Activated naive CD8-positive, alpha-beta T cell (primary cell): ENCODE measurements around the gene U2SURP.
"Not testable (repeated sequence)": the region's sequence is repeated elsewhere in the genome, so short reads cannot be mapped to it uniquely, and the experiment has no call there.

Source experiments
- H3K27ac Mint-ChIP-seq: one replicate; pipeline ENCODE4 v1.8.0; 2021; ENCODE audit warnings: mixed read lengths
- H3K27me3 Mint-ChIP-seq: one replicate; pipeline ENCODE4 v1.8.0; 2021; ENCODE audit warnings: mixed read lengths
- H3K36me3 Mint-ChIP-seq: one replicate; pipeline ENCODE4 v1.8.0; 2021; ENCODE audit warnings: mixed read lengths
- H3K4me1 Mint-ChIP-seq: one replicate; pipeline ENCODE4 v1.8.0; 2021; ENCODE audit warnings: low read depth, mixed read lengths
- H3K4me3 Mint-ChIP-seq: one replicate; pipeline ENCODE4 v1.8.0; 2021; ENCODE audit warnings: mild to moderate bottlenecking, mixed read lengths
- H3K9me3 Mint-ChIP-seq: one replicate; pipeline ENCODE4 v1.8.0; 2021; ENCODE audit warnings: low read depth, mixed read lengths

U2SURP gene

DNA sequence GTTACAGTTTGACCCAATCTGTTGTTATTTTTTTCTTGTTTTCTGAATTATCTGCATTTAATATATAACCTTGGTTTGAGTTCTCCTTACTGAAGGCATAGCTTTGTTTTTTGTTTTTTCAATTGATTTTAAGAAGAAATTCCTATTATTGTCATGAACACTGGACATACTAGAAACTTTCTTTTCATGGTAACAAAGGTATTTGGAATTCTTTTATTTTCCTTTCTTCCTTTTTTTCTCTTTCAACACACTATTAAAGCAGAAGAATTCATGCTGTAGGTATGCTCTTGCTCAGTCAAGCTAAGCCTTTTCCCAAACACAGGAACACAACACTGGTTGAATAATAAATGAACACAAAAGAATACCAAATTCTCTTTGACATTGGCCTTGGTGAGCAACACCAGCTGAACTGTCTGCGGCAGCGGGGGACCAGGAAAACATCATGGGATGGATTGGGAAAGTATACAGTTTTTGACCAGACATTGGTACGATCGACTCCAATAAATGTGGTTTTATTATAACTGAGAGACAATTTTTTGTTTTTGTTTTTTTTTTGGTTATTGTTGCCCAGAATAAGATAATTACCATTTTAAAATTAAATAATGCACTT is 23.1 kb downstream of the U2SURP start:
- Mint-ChIP-seq H3K9me3 (no peaks in the 10 kb centered on the region), H3K27me3 (no peaks in the 10 kb centered on the region), H3K27ac (no peak overlapping the region), H3K36me3 (peaks cover 23% of the 10 kb centered on the region), H3K4me1 (no peaks in the 10 kb centered on the region), H3K4me3 (no peak overlapping the region)

DNA sequence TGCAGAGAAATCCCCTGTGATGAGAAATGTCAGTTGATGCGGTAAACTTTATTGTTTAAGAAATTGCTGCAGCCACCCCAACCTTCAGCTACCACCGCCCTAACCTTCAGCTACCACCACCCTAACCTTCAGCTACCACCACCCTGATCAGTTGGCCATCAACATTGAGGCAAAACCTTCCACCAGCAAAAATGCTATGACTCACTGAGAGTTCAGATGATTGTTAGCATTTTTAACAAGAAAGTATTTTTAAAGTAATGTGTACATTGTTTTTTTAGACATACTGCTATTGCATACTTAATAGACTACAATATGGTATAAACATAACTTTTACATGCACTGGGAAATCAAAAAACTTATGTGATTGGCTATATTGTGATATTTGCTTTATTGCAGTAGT is 30.0 kb downstream of the U2SURP start:
- Mint-ChIP-seq H3K9me3 (no peaks in the 10 kb centered on the region), H3K27ac (no peak overlapping the region), H3K4me3 (no peak overlapping the region), H3K27me3 (no peaks in the 10 kb centered on the region), H3K36me3 (peaks cover 18% of the 10 kb centered on the region), H3K4me1 (peaks cover 3% of the 10 kb centered on the region)

DNA sequence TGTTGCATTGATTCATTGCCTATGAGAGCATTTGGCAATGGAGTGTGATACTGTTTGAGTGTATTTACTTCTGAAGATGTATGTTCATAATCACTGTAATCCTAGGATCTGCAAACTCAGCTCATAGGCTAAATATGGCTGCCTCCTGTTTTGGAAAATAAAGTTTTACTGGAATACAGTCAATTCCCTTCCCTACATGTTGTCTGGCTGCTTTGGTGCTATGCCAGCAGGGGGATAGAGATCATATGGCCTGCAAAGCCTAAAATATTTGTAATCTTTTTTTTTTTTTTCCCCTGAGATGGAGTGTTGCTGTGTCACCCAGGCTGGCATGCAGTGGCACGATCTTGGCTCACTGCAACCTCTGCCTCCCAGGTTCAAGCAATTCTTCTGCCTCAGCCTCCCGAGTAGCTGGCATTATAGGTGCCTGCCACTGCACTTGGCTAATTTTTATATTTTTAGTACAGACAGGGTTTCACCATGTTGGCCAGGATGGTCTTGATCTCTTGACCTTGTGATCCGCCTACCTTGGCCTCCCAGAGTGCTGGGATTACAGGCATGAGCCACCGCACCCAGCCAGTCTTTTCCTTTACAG is 30.5 kb downstream of the U2SURP start:
- not testable (repeated sequence) for H3K27ac Mint-ChIP-seq, H3K9me3 Mint-ChIP-seq, H3K4me1 Mint-ChIP-seq, H3K4me3 Mint-ChIP-seq, H3K27me3 Mint-ChIP-seq
- peaks cover 17% of the 10 kb centered on the region for H3K36me3 Mint-ChIP-seq

DNA sequence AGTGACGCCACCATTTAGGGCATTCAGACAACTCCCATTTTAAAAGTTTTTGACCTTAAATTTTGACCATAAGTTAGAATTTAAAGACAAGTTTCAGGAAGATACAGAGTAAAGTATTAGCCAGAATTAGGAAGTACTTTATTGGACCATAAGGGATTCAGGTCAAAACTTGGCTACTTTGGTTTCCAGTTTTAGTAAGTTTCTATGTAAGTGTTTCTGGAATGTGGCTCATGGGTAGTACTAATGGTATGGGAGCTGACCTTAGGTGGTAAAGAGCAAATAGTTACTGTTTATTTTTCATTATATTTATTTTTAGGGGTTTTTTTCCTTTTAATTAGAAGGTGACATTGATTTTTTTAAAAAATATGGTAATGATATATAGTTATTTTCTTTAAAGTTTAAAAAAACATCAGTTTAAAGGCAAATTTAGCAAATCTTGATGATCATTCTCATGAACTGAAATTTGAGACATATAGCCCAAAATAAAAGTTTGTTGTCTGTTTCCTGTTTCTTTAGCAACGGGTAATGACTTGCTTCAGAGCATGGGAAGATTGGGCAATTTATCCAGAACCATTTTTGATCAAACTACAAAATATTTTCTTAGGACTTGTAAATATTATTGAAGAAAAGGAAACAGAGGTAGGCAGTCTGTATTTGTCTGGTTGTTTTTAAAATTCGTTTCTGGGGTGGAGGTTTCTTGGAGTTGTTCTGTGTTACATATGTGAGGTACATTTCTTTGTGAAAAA is 34.3 kb downstream of the U2SURP start:
- no peaks in the 10 kb centered on the region for H3K27me3 Mint-ChIP-seq
- peaks cover 8% of the 10 kb centered on the region for H3K4me1 Mint-ChIP-seq
- peaks cover 6% of the 10 kb centered on the region for H3K36me3 Mint-ChIP-seq
- no peaks in the 10 kb centered on the region for H3K9me3 Mint-ChIP-seq
- H3K27ac Mint-ChIP-seq, result no peak overlapping the region
- no peak overlapping the region for H3K4me3 Mint-ChIP-seq

DNA sequence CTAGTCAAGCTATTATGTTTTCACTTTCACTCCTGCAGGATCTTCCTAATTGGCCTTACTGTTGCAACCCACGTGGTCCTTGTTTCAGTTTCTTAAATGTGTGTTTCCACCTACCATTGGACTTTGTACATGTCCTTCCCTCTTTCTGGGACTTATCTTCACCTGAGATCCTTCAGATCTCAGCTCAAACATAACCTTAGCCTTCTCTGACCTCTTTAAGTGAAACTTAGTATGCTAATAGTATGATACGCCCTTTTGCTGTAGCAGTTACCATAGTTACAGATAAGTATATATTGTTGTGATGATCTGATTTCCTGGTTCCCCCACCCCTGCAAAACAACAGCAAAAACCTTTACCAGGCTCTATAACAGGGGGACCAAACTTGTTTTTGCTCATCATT is 35.2 kb downstream of the U2SURP start:
- peaks cover 6% of the 10 kb centered on the region for H3K36me3 Mint-ChIP-seq
- H3K9me3 Mint-ChIP-seq, result no peaks in the 10 kb centered on the region
- peaks cover 8% of the 10 kb centered on the region for H3K4me1 Mint-ChIP-seq
- H3K4me3 Mint-ChIP-seq, result no peak overlapping the region
- H3K27me3 Mint-ChIP-seq, result no peaks in the 10 kb centered on the region
- no peak overlapping the region for H3K27ac Mint-ChIP-seq

DNA sequence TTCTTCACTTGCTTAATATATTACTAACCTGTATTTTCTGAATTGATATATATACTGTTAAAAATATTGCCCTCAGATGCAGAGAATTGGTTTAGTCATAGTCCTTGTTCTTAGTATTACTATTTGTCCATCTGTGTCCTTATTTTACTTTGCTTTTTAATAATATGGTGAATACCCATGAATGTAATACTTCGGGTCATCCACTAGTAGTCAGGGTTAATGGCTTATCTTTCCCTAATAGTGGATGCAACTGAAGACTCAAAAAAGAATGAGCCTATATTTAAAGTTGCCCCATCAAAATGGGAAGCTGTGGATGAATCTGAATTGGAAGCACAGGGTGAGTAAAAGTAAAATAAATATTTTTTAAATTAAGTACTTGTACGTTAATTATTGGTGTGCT is 36.5 kb downstream of the U2SURP start:
- no peak overlapping the region for H3K4me3 Mint-ChIP-seq
- H3K36me3 Mint-ChIP-seq, result peaks cover 4% of the 10 kb centered on the region
- peaks cover 8% of the 10 kb centered on the region for H3K4me1 Mint-ChIP-seq
- H3K27ac Mint-ChIP-seq, result no peak overlapping the region
- H3K9me3 Mint-ChIP-seq, result no peaks in the 10 kb centered on the region
- no peaks in the 10 kb centered on the region for H3K27me3 Mint-ChIP-seq

DNA sequence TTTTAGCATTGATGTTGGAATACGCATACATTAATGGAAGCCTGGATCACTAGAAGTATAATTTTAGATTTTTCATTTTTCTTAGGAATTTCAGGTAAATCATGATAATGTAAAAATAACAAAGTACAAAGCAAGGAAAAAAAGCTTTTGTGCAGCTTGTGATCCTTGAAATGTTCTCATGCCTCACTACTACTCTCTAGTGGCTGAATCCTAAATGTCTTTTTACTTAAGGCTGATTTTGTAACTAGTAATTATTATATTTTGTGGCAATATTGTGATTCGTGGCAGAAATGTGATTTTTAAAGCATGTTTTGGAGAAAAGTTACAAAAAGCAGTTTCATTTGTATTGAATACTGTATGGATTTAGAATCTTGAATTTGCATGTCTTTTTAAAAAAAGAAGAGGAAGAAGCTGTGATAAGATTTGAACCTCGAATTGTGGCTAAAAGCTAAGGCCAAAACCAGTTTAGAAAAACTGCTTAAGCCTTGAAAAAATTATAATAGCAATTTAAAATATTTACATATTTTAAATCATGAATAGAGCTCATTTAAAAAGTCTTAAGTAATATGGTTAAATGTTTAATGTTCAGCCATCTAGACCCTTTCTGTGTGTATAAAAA is 39.0 kb downstream of the U2SURP start:
- Mint-ChIP-seq H3K9me3 (no peaks in the 10 kb centered on the region), H3K36me3 (peaks cover 4% of the 10 kb centered on the region), H3K27me3 (no peaks in the 10 kb centered on the region), H3K4me1 (peaks cover 8% of the 10 kb centered on the region), H3K27ac (no peak overlapping the region), H3K4me3 (no peak overlapping the region)

DNA sequence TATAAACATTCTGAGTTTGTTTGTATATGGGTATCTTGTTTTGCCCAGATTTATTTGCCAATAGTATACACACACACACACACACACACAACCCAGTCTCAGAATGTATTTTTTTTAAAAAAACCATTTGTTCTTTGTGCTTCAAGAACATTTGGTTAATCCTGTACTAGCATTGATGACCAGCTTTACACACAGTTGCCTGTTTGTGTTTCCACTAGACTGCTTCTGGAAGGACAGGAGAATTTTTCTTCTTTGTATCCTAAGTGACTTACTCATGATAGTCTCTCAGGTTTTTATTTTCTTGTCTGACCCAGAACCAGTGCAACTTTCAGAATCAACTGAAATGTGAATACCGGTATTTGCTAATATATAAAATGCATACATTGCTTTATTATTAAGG is 40.5 kb downstream of the U2SURP start:
- Mint-ChIP-seq H3K27me3 (no peaks in the 10 kb centered on the region), H3K9me3 (no peaks in the 10 kb centered on the region), H3K36me3 (peaks cover 7% of the 10 kb centered on the region), H3K27ac (no peak overlapping the region), H3K4me3 (no peak overlapping the region), H3K4me1 (peaks cover 2% of the 10 kb centered on the region)

DNA sequence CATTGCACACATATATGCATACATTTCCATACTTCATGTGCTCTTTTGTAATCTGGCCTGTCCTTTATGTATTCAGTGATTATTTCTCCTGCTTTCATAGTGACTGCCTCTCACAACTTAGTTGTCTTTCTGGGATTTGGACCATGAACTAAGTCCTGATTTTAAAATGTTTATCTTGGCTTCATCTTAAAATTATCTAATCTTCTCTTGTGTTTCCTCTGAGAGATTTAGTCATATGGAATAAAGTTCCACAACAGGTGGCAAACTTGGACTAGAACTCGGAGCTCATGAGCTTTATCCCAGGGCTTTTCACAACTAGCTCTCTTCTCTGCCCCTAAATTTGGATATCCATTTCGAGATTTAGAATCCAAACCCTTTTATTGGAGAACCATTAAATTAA is 44.3 kb downstream of the U2SURP start:
- no peaks in the 10 kb centered on the region for H3K27me3 Mint-ChIP-seq
- no peaks in the 10 kb centered on the region for H3K9me3 Mint-ChIP-seq
- H3K27ac Mint-ChIP-seq, result no peak overlapping the region
- peaks cover 16% of the 10 kb centered on the region for H3K36me3 Mint-ChIP-seq
- no peak overlapping the region for H3K4me3 Mint-ChIP-seq
- H3K4me1 Mint-ChIP-seq, result no peaks in the 10 kb centered on the region

DNA sequence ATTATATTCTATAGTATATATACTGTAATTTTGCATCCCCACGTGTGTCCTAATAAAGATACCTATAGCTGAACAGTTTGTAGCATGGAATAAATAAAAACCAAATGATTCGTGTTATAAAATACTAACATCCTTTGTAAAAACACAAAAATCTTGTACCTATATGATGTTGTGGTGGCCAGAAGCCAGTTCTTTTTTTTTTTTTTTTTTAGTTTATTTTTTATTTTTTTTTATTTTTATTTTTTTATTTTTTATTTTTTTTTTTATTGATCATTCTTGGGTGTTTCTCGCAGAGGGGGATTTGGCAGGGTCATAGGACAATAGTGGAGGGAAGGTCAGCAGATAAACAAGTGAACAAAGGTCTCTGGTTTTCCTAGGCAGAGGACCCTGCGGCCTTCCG is 44.7 kb downstream of the U2SURP start:
- not testable (repeated sequence) for H3K4me1 Mint-ChIP-seq, H3K27ac Mint-ChIP-seq, H3K4me3 Mint-ChIP-seq, H3K27me3 Mint-ChIP-seq, H3K9me3 Mint-ChIP-seq
- H3K36me3 Mint-ChIP-seq, result peaks cover 16% of the 10 kb centered on the region

DNA sequence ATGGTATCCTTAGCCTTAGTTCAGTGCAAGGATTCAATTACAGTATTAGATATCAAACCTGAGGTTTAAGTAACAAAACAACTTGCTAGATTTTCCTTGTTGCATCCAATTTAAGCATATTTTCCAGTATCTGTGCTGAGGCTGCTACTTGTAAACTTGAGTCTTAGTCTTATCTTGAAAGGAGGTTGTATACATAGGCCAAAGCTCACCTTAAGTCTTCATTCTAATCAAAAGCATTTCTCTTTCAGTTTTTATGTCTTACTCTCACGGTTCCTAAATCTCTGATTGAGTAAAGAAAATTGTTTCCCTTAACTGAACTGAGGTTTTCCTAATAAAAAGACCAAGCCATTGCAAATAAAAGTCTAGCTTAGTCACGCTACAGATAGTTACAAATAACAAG is 52.6 kb downstream of the U2SURP start:
- no peaks in the 10 kb centered on the region for H3K4me1 Mint-ChIP-seq
- no peaks in the 10 kb centered on the region for H3K9me3 Mint-ChIP-seq
- no peak overlapping the region for H3K4me3 Mint-ChIP-seq
- no peaks in the 10 kb centered on the region for H3K27me3 Mint-ChIP-seq
- H3K36me3 Mint-ChIP-seq, result peaks cover 8% of the 10 kb centered on the region
- H3K27ac Mint-ChIP-seq, result no peak overlapping the region

DNA sequence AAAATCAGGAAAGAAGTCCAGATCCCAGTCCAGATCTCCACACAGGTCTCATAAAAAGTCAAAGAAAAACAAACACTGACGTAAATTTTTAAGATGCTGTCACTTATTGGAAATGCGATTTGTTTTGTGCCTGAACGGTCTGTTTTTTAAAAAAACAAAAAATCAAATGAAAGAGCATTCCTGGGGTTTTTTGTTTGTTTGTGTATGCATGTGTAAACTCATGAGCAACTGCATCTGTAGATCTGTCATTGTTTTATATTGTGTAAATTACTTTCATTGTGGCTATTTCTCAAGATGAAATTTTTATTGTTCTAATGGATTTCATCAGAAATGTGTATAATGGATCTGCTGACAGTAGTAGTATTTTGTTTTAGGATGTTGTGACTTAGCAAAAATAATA is 55.0 kb downstream of the U2SURP start:
- peaks cover 2% of the 10 kb centered on the region for H3K36me3 Mint-ChIP-seq
- no peak overlapping the region for H3K4me3 Mint-ChIP-seq
- H3K4me1 Mint-ChIP-seq, result peaks cover 9% of the 10 kb centered on the region
- no peaks in the 10 kb centered on the region for H3K27me3 Mint-ChIP-seq
- peak overlapping the region; percentile 17 for H3K27ac Mint-ChIP-seq
- H3K9me3 Mint-ChIP-seq, result no peaks in the 10 kb centered on the region

DNA sequence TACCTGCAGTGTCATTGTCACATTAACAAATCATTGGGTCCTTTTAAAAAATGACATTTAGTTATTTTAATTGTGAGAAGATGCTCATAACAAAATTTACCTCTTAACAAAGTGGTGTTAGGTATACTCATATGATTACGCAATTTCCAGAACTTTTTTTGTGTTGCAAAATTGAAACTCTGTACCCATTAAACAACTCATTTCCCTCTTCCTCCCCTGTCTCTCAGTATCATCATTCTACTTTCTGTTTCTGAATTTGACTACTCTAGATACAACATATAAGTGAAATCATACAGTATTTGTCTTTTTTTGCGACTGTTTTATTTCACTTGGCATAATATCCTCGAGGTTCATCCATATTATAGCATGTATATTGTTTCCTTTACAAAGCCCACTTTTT is 59.5 kb downstream of the U2SURP start:
- Mint-ChIP-seq H3K27ac (peak overlapping the region; percentile 68), H3K4me1 (peaks cover 12% of the 10 kb centered on the region), H3K4me3 (no peak overlapping the region), H3K36me3 (peaks cover 6% of the 10 kb centered on the region), H3K27me3 (no peaks in the 10 kb centered on the region), H3K9me3 (no peaks in the 10 kb centered on the region)

DNA sequence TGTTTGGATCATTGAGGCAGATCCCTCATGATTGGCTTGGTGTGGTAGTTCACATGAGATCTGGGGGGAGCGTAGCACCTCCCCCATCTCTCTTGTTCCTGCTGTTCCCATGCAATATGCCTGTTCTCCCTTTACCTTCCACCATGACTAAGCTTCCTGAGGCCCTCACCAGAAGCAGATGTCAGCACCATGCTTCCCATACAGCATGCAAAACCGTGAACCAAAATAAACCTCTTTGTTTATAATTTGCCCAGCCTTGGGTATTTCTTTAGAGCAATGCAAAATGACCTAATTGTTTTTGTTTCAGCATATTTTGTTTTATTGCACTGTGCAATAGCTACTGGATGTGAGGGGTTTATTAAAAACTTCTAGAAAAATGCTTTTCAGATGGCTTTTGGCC is 61.6 kb downstream of the U2SURP start:
- Mint-ChIP-seq H3K27me3 (no peaks in the 10 kb centered on the region), H3K27ac (no peak overlapping the region), H3K9me3 (no peaks in the 10 kb centered on the region), H3K36me3 (peaks cover 4% of the 10 kb centered on the region), H3K4me3 (no peak overlapping the region), H3K4me1 (peaks cover 12% of the 10 kb centered on the region)

DNA sequence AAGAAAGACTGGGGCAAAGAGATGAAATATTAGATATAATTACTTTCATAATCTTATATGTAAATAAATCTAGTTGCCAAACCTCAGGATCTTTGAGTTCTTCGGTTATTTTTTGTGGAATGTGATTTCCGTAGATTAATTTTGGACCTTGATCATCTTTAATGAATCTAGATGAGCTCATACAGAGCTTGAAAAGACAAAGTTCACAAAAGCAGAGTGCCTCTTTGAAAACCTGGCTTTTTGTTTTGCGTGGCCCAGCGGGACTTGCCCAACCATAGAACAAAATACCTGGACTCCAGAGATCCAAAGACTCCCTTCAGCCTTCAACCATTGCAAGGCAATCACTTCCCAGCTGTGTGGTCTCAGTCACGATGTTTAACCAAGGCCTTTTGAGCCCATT is 63.4 kb downstream of the U2SURP start:
- no peaks in the 10 kb centered on the region for H3K27me3 Mint-ChIP-seq
- H3K4me3 Mint-ChIP-seq, result no peak overlapping the region
- no peak overlapping the region for H3K27ac Mint-ChIP-seq
- H3K4me1 Mint-ChIP-seq, result peaks cover 12% of the 10 kb centered on the region
- peaks cover 4% of the 10 kb centered on the region for H3K36me3 Mint-ChIP-seq
- H3K9me3 Mint-ChIP-seq, result no peaks in the 10 kb centered on the region
